Parathyroid adenoma (tissue), 2 donors: ENCODE measurements around the gene RASD1.

Experiments
- H2AFZ ChIP-seq: fragments of 300-600 bp; sonication (generic); one replicate; pipeline ENCODE4 v1.7.0; 2017; ENCODE audit warnings: antibody characterized with exemption, mild to moderate bottlenecking
- H3K27ac ChIP-seq: fragments of 300-600 bp; sonication (generic); one replicate; pipeline ENCODE4 v1.7.0; 2017
- H3K27me3 ChIP-seq: fragments of 300-600 bp; sonication (generic); one replicate; pipeline ENCODE4 v1.7.0; 2017; ENCODE audit warnings: low read length; ENCODE audit not compliant: control insufficient read depth, insufficient read depth
- H3K36me3 ChIP-seq: fragments of 300-600 bp; sonication (generic); one replicate; pipeline ENCODE4 v1.7.0; 2017; ENCODE audit warnings: low read length; ENCODE audit not compliant: control insufficient read depth, insufficient read depth
- H3K4me1 ChIP-seq: fragments of 300-600 bp; sonication (generic); one replicate; pipeline ENCODE4 v1.7.0; 2017; ENCODE audit warnings: control low read depth
- H3K4me2 ChIP-seq: fragments of 300-600 bp; sonication (generic); one replicate; pipeline ENCODE4 v1.7.0; 2017; ENCODE audit warnings: low read length
- H3K4me3 ChIP-seq: fragments of 300-600 bp; sonication (generic); one replicate; pipeline ENCODE4 v1.7.0; 2017; ENCODE audit warnings: low read depth, low read length
- H3K79me2 ChIP-seq: fragments of 300-600 bp; sonication (generic); one replicate; pipeline ENCODE4 v1.7.0; 2017; ENCODE audit warnings: control low read depth
- H3K9ac ChIP-seq: fragments of 300-600 bp; sonication (generic); one replicate; pipeline ENCODE4 v1.7.0; 2017; ENCODE audit warnings: mild to moderate bottlenecking
- H3K9me3 ChIP-seq: fragments of 300-600 bp; sonication (generic); one replicate; pipeline ENCODE4 v1.7.0; 2017; ENCODE audit warnings: low read length; ENCODE audit not compliant: control insufficient read depth
- CTCF ChIP-seq: fragments of 300-600 bp; sonication (generic); IDR thresholded peaks from one replicate; pipeline ENCODE4 v1.7.0; 2017; ENCODE audit warnings: antibody characterized with exemption, mild to moderate bottlenecking
- donor health status: primary hyperparathyroidism.

RASD1 gene

DNA sequence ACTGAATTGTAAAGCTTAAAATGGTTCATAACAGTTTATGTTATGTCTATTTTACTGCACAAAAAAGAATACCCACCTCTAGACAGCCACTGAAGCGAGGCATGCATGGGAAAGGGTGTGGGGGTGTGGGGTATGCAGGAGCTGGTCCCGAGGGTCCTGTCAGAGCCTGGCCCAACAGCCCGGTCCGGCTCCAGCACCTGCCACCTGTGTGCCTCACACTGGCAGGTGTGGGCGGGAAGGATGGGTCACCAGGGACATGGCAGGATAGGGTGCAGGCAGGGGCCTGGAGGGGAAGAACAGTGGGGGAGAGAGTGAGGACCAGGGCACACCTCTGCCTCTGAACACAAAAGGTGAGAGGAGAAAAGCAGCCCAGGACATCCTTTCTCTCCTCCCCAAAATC lies 22.8 kb upstream of the RASD1 start:
- no peaks in the 10 kb centered on the region for H3K79me2 ChIP-seq
- H3K27ac ChIP-seq, result no peak overlapping the region
- no peak overlapping the region for H2AFZ ChIP-seq
- no peaks in the 10 kb centered on the region for H3K36me3 ChIP-seq
- no peak overlapping the region for H3K9ac ChIP-seq
- H3K27me3 ChIP-seq, result no peaks in the 10 kb centered on the region
- H3K9me3 ChIP-seq, result no peaks in the 10 kb centered on the region
- no peak for TF ChIP-seq CTCF
- H3K4me2 ChIP-seq, result no peak overlapping the region
- no peak overlapping the region for H3K4me3 ChIP-seq
- H3K4me1 ChIP-seq, result no peaks in the 10 kb centered on the region

DNA sequence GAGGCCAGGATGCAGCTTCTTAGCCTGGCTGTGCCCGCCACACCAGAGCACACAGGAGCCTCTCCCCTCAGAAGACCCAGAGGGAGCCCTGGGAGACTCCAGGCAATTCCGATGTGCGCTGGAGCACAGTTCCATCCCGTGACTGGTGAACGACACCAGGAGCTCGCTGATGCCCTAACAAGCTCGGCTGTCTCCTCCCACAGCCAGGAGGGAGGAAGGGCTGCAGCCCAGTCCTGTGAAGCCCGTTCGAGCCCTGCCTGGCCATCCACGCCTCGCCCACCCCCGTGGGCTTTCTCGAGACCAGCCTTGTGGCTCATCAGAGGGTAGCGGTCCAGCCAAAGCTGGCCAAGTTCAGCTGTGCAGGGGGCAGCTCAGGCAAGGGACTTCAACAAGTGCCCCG lies 21.8 kb upstream of the RASD1 start:
- H3K4me3 ChIP-seq, result no peak overlapping the region

GRCh38 chr17:17516941-17517720 lies 20.9 kb upstream of the RASD1 start:
- Histone ChIP-seq H3K36me3 (no peaks in the 10 kb centered on the region), H3K27me3 (no peaks in the 10 kb centered on the region), H3K4me3 (no peak overlapping the region), H3K27ac (no peak overlapping the region), H3K79me2 (no peaks in the 10 kb centered on the region), H3K9me3 (no peaks in the 10 kb centered on the region), H3K4me2 (no peak overlapping the region), H3K4me1 (no peaks in the 10 kb centered on the region), H3K9ac (no peak overlapping the region), H2AFZ (no peak overlapping the region)
- no peak for TF ChIP-seq CTCF

More for the DNA sequence above, 21.8 kb upstream of the RASD1 start:
- Histone ChIP-seq H2AFZ (no peak overlapping the region), H3K9ac (no peak overlapping the region), H3K79me2 (no peaks in the 10 kb centered on the region), H3K27ac (no peak overlapping the region), H3K4me2 (no peak overlapping the region), H3K9me3 (no peaks in the 10 kb centered on the region), H3K4me1 (no peaks in the 10 kb centered on the region), H3K27me3 (no peaks in the 10 kb centered on the region), H3K36me3 (no peaks in the 10 kb centered on the region)
- no peak for TF ChIP-seq CTCF

DNA sequence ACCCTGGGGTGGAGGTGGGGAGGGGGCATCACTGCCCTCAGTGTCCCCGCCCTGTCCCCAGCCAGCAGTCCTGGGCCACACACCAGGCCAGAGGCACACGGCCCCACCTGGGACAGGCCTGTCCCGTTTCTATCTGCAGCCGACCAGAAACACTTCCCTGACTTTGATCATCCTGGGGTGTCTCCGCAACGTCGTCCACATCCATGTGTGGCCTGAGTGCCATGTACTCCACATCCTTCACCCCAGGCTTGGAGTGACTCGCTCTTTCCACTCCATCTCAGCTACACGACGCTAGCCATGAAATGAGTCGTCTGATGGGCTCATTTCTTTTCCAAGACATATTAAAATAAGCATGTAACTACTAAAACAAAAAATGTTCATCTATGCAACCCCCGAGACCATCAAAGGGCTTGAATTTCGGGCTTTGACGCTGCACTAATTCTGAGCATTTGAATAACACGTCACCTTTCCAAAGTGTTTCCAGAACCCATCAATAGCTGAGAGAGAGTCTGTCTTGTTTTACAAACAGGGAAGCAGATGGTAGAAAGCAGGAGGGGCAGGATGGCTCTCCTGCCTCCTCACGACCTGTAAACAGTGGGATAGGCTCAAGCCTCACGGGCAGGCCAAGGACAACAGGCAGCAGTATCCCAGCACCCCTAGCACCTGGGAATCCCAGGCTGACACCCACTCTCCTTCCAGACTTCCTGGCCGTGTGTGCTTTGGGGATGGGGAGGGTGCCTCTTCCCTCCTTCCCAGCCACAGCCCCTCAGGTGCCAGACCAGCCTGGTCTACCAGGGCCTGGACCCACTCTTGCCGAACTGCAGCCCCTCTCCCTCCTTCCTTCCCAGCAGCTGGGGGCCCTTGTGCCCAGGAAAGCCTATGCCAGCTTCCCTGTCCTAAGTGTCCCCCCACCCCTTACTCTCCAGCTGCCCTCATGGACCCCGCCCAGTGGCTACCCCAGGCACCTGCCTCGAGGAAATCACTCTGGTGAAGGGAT lies 20.0 kb upstream of the RASD1 start:
- Histone ChIP-seq H3K9ac (no peak overlapping the region), H3K36me3 (no peaks in the 10 kb centered on the region), H3K27ac (no peak overlapping the region), H3K27me3 (no peaks in the 10 kb centered on the region), H3K79me2 (no peaks in the 10 kb centered on the region), H3K4me2 (no peak overlapping the region), H2AFZ (no peak overlapping the region), H3K4me1 (no peaks in the 10 kb centered on the region), H3K9me3 (no peaks in the 10 kb centered on the region), H3K4me3 (no peak overlapping the region)
- TF ChIP-seq CTCF, result no peak
